ENCODE data around the gene NEDD4.
"Not testable (repeated sequence)": the region's sequence is repeated elsewhere in the genome, so short reads cannot be mapped to it uniquely, and the experiment has no call there.

The NEDD4 gene

GRCh38 chr15:55954862-55955605 lies 38.4 kb downstream of the NEDD4 start:
- no peak for DNase-seq

GRCh38 chr15:55952501-55953274 lies 40.7 kb downstream of the NEDD4 start:
- DNase-seq: not testable (repeated sequence)

- not testable (repeated sequence) for DNase-seq
Observed at GRCh38 chr15:55944606-55945005, 48.8 kb downstream of the NEDD4 start.

- no peak for DNase-seq
Observed at GRCh38 chr15:55942332-55942731, 51.1 kb downstream of the NEDD4 start.

GRCh38 chr15:55937040-55937439 lies 56.4 kb downstream of the NEDD4 start:
- DNase-seq: no peak

- no peak for DNase-seq
Observed at GRCh38 chr15:55928955-55929354, 64.5 kb downstream of the NEDD4 start.

- no peak for DNase-seq
Observed at GRCh38 chr15:55921744-55922143, 71.7 kb downstream of the NEDD4 start.

- DNase-seq: peak; percentile 37
Observed at GRCh38 chr15:55917881-55918296, 75.5 kb downstream of the NEDD4 start.

GRCh38 chr15:55916666-55917409 lies 76.6 kb downstream of the NEDD4 start:
- DNase-seq: no peak

GRCh38 chr15:55915876-55916567 lies 77.4 kb downstream of the NEDD4 start:
- DNase-seq: no peak

- no peak for DNase-seq
Observed at GRCh38 chr15:55915221-55915620, 78.2 kb downstream of the NEDD4 start.

- DNase-seq: no peak
Observed at GRCh38 chr15:55914446-55914845, 79.0 kb downstream of the NEDD4 start.

GRCh38 chr15:55912982-55913381 lies 80.4 kb downstream of the NEDD4 start:
- no peak for DNase-seq

- DNase-seq: no peak
Observed at GRCh38 chr15:55909036-55909811, 84.2 kb downstream of the NEDD4 start.

- DNase-seq: peak; percentile 59
Observed at GRCh38 chr15:55907797-55908196, 85.6 kb downstream of the NEDD4 start.

- DNase-seq: no peak
Observed at GRCh38 chr15:55902981-55903380, 90.4 kb downstream of the NEDD4 start.

GRCh38 chr15:55900019-55900418 lies 93.4 kb downstream of the NEDD4 start:
- no peak for DNase-seq

- no peak for DNase-seq
Observed at GRCh38 chr15:55899537-55899936, 93.9 kb downstream of the NEDD4 start.

GRCh38 chr15:55897560-55898336 lies 95.7 kb downstream of the NEDD4 start:
- peak; percentile 14 for DNase-seq

- DNase-seq: no peak
Observed at GRCh38 chr15:55894399-55894965, 98.9 kb downstream of the NEDD4 start.

GRCh38 chr15:55893852-55894251 lies 99.6 kb downstream of the NEDD4 start:
- no peak for DNase-seq

Data from T1000 (cell line).